Measurements from ENCODE around the gene KAZN. TPM values are rescaled to one million over a fixed set of nuclear protein-coding genes. Genes with fewer than 3 reads are reported as not detected.

The KAZN gene
- total and polyA plus RNA-seq, 9 donors, result 5.1 to 17.4 (median 14.3) TPM

DNA sequence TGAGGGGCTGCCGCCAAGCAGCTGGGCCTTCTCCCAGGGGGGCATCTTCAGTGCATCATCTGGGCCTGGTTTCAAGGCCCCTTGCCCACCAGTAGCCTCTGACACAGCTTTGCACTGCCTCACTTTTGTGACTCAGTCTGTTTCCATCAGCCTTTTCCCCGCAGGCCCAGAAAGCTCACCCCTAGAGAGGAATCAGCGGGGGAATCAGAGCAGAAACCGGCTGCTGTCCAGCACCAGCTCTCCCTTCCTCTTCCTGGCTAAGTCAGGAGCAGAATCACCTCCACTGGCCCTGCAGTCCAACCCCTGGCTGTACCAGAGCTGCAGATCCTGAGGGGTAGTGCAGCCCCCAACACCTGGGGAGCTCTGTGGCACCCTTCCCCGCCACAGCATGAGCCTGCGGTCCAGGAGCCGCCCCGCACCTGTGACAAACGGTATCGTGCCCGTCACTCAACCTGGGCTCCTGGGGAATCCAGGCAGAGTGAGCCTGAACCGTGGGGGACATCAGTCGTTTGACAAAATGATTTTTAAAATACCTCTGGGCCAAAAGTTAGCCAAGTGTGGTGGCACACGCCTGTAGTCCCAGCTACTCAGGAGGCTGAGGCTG, 471.8 kb downstream of the KAZN start:
- no peaks in the 10 kb centered on the region for H3K4me1 ChIP-seq (ENCODE audit: control insufficient read depth, insufficient read depth, low read length)
- H3K27ac ChIP-seq (ENCODE audit: low read length), result no peak overlapping the region
- no peaks in the 10 kb centered on the region for H3K9me3 ChIP-seq (replicated peaks; ENCODE audit: control insufficient read depth, low read depth, low read length)
- no peaks in the 10 kb centered on the region for H3K27me3 ChIP-seq (ENCODE audit: control insufficient read depth, insufficient read depth, low read length)
- 86% methylated on average over 14 of the region's 14 CpGs for WGBS (ENCODE audit: insufficient coverage)
- DNase-seq, result no peak
- H3K4me3 ChIP-seq (ENCODE audit: low read length), result no peak overlapping the region
- peaks cover 15% of the 10 kb centered on the region for H3K36me3 ChIP-seq (ENCODE audit: control insufficient read depth, insufficient read depth, low read length)

GRCh38 chr1:15071936-15072335, 473.5 kb downstream of the KAZN start:
- no peaks in the 10 kb centered on the region for H3K27me3 ChIP-seq (ENCODE audit: control insufficient read depth, insufficient read depth, low read length)
- H3K36me3 ChIP-seq (ENCODE audit: control insufficient read depth, insufficient read depth, low read length), result peaks cover 8% of the 10 kb centered on the region
- H3K4me1 ChIP-seq (ENCODE audit: control insufficient read depth, insufficient read depth, low read length), result no peaks in the 10 kb centered on the region
- no peak overlapping the region for H3K4me3 ChIP-seq (ENCODE audit: low read length)
- WGBS (ENCODE audit: insufficient coverage), result 90% methylated on average over 2 of the region's 6 CpGs
- no peaks in the 10 kb centered on the region for H3K9me3 ChIP-seq (replicated peaks; ENCODE audit: control insufficient read depth, low read depth, low read length)
- H3K27ac ChIP-seq (ENCODE audit: low read length), result no peak overlapping the region
- no peak for DNase-seq

GRCh38 chr1:15073799-15074308, 475.4 kb downstream of the KAZN start:
- WGBS (ENCODE audit: insufficient coverage), result 69% methylated on average over 4 of the region's 9 CpGs

GRCh38 chr1:15075175-15075574, 476.7 kb downstream of the KAZN start:
- DNase-seq, result no peak
- H3K27me3 ChIP-seq (ENCODE audit: control insufficient read depth, insufficient read depth, low read length), result no peaks in the 10 kb centered on the region
- no peaks in the 10 kb centered on the region for H3K9me3 ChIP-seq (replicated peaks; ENCODE audit: control insufficient read depth, low read depth, low read length)
- H3K36me3 ChIP-seq (ENCODE audit: control insufficient read depth, insufficient read depth, low read length), result peaks cover 6% of the 10 kb centered on the region
- no peak overlapping the region for H3K27ac ChIP-seq (ENCODE audit: low read length)
- WGBS (ENCODE audit: insufficient coverage), result 97% methylated on average over 6 of the region's 6 CpGs
- H3K4me1 ChIP-seq (ENCODE audit: control insufficient read depth, insufficient read depth, low read length), result no peaks in the 10 kb centered on the region
- H3K4me3 ChIP-seq (ENCODE audit: low read length), result no peak overlapping the region

More at GRCh38 chr1:15073799-15074308, 475.4 kb downstream of the KAZN start:
- Histone ChIP-seq H3K27ac (ENCODE audit: low read length) (no peak overlapping the region), H3K4me3 (ENCODE audit: low read length) (no peak overlapping the region), H3K27me3 (ENCODE audit: control insufficient read depth, insufficient read depth, low read length) (no peaks in the 10 kb centered on the region), H3K9me3 (replicated peaks; ENCODE audit: control insufficient read depth, low read depth, low read length) (no peaks in the 10 kb centered on the region), H3K36me3 (ENCODE audit: control insufficient read depth, insufficient read depth, low read length) (peaks cover 6% of the 10 kb centered on the region), H3K4me1 (ENCODE audit: control insufficient read depth, insufficient read depth, low read length) (no peaks in the 10 kb centered on the region)
- no peak for DNase-seq

GRCh38 chr1:15075817-15076216, 477.3 kb downstream of the KAZN start:
- Histone ChIP-seq H3K4me3 (ENCODE audit: low read length) (no peak overlapping the region), H3K27ac (ENCODE audit: low read length) (no peak overlapping the region), H3K9me3 (replicated peaks; ENCODE audit: control insufficient read depth, low read depth, low read length) (no peaks in the 10 kb centered on the region), H3K27me3 (ENCODE audit: control insufficient read depth, insufficient read depth, low read length) (no peaks in the 10 kb centered on the region), H3K36me3 (ENCODE audit: control insufficient read depth, insufficient read depth, low read length) (peaks cover 6% of the 10 kb centered on the region), H3K4me1 (ENCODE audit: control insufficient read depth, insufficient read depth, low read length) (peaks cover 6% of the 10 kb centered on the region)
- WGBS (ENCODE audit: insufficient coverage), result 88% methylated on average over 1 of the region's 2 CpGs
- DNase-seq, result no peak

GRCh38 chr1:15076807-15077206, 478.3 kb downstream of the KAZN start:
- DNase-seq, result no peak
- no peak overlapping the region for H3K27ac ChIP-seq (ENCODE audit: low read length)
- peaks cover 2% of the 10 kb centered on the region for H3K36me3 ChIP-seq (ENCODE audit: control insufficient read depth, insufficient read depth, low read length)
- no peaks in the 10 kb centered on the region for H3K27me3 ChIP-seq (ENCODE audit: control insufficient read depth, insufficient read depth, low read length)
- peaks cover 12% of the 10 kb centered on the region for H3K4me1 ChIP-seq (ENCODE audit: control insufficient read depth, insufficient read depth, low read length)
- 78% methylated on average over 7 of the region's 9 CpGs for WGBS (ENCODE audit: insufficient coverage)
- H3K4me3 ChIP-seq (ENCODE audit: low read length), result no peak overlapping the region
- no peaks in the 10 kb centered on the region for H3K9me3 ChIP-seq (replicated peaks; ENCODE audit: control insufficient read depth, low read depth, low read length)

GRCh38 chr1:15077384-15077783, 478.9 kb downstream of the KAZN start:
- Histone ChIP-seq H3K9me3 (replicated peaks; ENCODE audit: control insufficient read depth, low read depth, low read length) (no peaks in the 10 kb centered on the region), H3K36me3 (ENCODE audit: control insufficient read depth, insufficient read depth, low read length) (peaks cover 2% of the 10 kb centered on the region), H3K4me3 (ENCODE audit: low read length) (no peak overlapping the region), H3K27me3 (ENCODE audit: control insufficient read depth, insufficient read depth, low read length) (no peaks in the 10 kb centered on the region), H3K4me1 (ENCODE audit: control insufficient read depth, insufficient read depth, low read length) (peaks cover 15% of the 10 kb centered on the region), H3K27ac (ENCODE audit: low read length) (no peak overlapping the region)
- DNase-seq, result no peak
- 83% methylated on average over 7 of the region's 10 CpGs for WGBS (ENCODE audit: insufficient coverage)

- no peak overlapping the region for H3K4me3 ChIP-seq (ENCODE audit: low read length)
- no peaks in the 10 kb centered on the region for H3K36me3 ChIP-seq (ENCODE audit: control insufficient read depth, insufficient read depth, low read length)
- WGBS (ENCODE audit: insufficient coverage), result 60% methylated on average over 7 of the region's 10 CpGs
- H3K27me3 ChIP-seq (ENCODE audit: control insufficient read depth, insufficient read depth, low read length), result no peaks in the 10 kb centered on the region
- no peaks in the 10 kb centered on the region for H3K9me3 ChIP-seq (replicated peaks; ENCODE audit: control insufficient read depth, low read depth, low read length)
- H3K27ac ChIP-seq (ENCODE audit: low read length), result peak overlapping the region; percentile 53
- H3K4me1 ChIP-seq (ENCODE audit: control insufficient read depth, insufficient read depth, low read length), result peaks cover 15% of the 10 kb centered on the region
- peak; percentile 53 for DNase-seq
These were observed 482.0 kb downstream of the KAZN start for GRCh38 chr1:15080328-15081007.

DNA sequence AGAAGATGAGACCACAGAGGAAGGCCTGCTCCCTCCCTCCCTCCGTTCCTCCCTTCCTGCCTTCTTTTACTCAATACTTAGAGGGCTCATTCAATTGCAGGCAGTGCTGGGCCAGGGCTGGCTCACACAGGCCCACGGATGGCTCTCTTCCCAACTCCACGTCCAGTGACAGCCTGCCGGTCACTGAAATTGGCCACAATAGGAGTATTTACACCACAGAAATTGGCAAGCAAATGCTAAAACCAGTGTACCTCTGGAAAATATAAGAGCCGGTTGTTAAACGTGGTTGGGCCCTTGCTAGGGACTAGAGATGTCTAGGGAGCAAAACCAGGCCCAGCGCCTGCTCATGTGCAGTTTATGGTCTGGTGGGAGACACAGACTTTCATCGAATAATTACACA, 482.6 kb downstream of the KAZN start:
- H3K27ac ChIP-seq (ENCODE audit: low read length), result peak overlapping the region; percentile 53
- H3K27me3 ChIP-seq (ENCODE audit: control insufficient read depth, insufficient read depth, low read length), result no peaks in the 10 kb centered on the region
- peak; percentile 96 for DNase-seq
- H3K9me3 ChIP-seq (replicated peaks; ENCODE audit: control insufficient read depth, low read depth, low read length), result no peaks in the 10 kb centered on the region
- H3K4me3 ChIP-seq (ENCODE audit: low read length), result no peak overlapping the region
- peaks cover 15% of the 10 kb centered on the region for H3K4me1 ChIP-seq (ENCODE audit: control insufficient read depth, insufficient read depth, low read length)
- no peaks in the 10 kb centered on the region for H3K36me3 ChIP-seq (ENCODE audit: control insufficient read depth, insufficient read depth, low read length)
- 53% methylated on average over 5 of the region's 8 CpGs for WGBS (ENCODE audit: insufficient coverage)

- no peak overlapping the region for H3K27ac ChIP-seq (ENCODE audit: low read length)
- H3K4me3 ChIP-seq (ENCODE audit: low read length), result no peak overlapping the region
- peaks cover 20% of the 10 kb centered on the region for H3K4me1 ChIP-seq (ENCODE audit: control insufficient read depth, insufficient read depth, low read length)
- 94% methylated on average over 4 of the region's 7 CpGs for WGBS (ENCODE audit: insufficient coverage)
- H3K27me3 ChIP-seq (ENCODE audit: control insufficient read depth, insufficient read depth, low read length), result no peaks in the 10 kb centered on the region
- H3K9me3 ChIP-seq (replicated peaks; ENCODE audit: control insufficient read depth, low read depth, low read length), result no peaks in the 10 kb centered on the region
- no peaks in the 10 kb centered on the region for H3K36me3 ChIP-seq (ENCODE audit: control insufficient read depth, insufficient read depth, low read length)
- DNase-seq, result no peak
These were observed 485.1 kb downstream of the KAZN start for GRCh38 chr1:15083578-15083977.
